ENCODE data around the gene TARS1.

TARS1 gene

DNA sequence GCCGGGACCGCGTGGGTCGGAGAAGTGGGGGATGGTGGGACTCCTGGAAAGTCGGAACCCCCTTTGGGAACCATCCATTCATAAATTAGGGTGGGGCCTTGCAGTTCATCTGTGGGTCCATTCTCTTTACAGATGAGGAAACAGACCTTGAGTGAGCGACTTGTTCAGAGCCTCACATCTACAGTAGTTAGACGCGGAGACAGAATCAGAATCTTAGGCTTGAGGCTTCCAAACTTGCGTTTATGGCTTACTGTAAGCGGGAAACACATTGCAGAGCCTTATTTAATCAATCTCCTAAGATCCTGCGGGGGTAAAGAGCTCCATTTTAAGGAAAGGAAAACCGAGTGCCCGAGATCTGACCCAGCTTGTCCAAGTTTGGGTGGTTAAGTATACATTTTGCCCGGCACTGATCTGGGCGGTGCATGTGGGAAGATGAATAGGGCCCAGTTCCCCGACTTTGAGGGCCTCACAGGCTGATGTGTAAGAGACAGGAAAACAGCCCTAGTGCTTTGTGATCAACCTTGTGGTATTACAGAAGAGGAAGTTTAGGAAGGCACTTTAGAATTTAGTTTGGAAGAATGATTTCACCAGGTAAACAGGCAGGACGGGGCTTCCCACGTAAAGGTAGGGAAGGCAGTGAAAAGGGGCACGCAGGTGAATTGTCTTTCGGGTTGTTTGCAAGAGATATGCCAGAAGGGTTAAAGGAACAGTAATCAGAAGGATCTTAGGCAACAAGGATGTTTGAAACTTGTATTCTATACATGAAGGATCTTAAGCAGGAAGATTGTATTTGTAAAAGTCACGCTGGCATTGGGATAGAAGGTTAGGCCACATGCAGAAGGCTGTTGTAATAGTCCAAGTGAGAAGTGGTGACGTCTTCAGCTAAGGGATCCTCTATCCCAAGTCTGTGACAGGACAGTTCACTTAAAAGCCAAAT lies 744 bp downstream of the TARS1 start:
- DNase-seq, result peak; percentile 88

DNA sequence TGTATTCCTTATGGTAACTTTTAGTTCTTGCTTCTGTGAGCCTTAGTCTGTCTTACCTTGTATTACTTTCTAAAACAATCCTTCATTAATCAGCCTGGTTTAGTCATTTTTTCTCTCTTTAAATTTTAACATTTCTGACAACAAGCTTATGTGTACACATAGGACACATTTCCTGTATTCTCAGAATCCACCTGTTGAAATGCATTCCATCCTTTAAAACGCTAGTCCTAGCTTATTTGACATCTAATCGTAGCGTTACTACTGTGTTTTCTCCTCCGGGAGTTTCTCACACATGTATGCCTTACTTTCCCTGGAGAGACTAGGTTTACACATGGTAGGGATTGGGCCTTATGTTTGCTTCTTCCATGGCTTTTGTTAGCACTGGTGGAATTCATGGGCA lies 3.8 kb downstream of the TARS1 start:
- DNase-seq, result no peak

DNA sequence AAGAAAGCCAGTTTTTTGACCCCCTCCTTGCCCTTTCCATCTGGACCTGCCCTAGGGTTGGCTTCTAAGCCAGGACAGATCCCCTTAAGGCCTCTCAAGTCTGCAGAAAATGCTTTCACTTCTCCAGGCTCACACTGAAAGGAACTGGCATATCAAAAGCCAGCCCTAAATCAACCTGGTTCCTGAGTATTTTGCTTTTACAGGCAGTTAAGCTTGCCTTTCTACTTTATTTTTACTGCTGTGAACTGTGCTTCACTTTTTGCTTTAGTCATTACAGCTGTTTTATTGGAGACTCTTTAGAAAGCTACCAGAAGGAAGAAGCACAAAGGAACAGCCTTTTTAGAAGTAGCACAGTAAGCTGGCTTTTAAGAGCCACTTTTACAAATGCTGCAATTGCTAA lies 5.0 kb downstream of the TARS1 start:
- DNase-seq, result no peak

DNA sequence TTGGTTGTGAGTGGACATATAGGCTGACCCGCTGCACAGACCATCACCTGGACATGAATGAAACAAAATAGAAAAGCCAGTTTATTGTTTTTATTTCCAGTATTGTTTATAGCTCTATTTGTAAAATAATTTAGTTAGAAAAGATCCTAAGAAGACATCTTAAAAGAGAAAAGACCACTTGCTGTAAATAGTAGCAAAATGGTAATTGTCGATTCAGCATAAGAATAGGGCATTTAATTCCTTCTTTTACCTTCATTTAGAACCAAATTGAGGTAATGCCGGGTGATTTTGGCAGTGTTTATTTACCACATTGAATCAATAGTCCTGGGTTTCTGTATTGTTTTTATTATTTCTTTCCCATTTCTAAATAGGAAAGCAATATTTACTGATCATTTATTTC lies 7.4 kb downstream of the TARS1 start:
- DNase-seq, result no peak

DNA sequence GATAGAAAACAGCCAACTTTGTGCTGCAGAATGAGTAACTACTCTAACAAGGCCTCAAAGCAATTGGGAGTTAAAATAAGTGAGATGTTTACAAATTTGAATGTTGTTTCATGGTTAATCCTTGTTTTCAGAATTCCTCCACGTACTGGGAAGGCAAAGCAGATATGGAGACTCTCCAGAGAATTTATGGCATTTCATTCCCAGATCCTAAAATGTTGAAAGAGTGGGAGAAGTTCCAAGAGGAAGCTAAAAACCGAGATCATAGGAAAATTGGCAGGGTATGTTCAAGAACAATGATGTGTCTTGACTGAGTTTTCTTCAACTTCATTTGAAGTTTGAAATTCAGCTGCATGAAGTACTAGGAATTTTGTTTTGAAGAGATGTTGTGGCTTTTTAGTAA lies 16.4 kb downstream of the TARS1 start:
- no peak for DNase-seq

DNA sequence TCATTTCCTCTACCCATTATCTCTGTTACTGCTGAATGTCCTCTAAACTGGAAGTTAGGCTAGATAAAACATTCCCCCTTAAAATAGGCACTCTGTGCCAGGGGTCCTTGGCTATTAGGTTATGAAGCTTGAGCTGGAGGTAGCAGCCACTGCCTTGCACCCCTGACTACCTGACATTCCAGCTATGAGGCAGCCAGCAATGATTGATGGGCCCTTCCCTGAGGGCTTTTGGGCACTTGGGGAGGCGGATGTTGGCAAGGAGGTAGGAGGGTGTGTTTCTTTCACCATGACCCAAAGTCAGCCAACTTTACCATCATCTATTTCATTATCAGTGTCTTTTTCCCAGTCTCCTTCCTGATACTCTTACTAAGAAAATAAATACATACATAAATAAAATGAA lies 17.1 kb downstream of the TARS1 start:
- no peak for DNase-seq

DNA sequence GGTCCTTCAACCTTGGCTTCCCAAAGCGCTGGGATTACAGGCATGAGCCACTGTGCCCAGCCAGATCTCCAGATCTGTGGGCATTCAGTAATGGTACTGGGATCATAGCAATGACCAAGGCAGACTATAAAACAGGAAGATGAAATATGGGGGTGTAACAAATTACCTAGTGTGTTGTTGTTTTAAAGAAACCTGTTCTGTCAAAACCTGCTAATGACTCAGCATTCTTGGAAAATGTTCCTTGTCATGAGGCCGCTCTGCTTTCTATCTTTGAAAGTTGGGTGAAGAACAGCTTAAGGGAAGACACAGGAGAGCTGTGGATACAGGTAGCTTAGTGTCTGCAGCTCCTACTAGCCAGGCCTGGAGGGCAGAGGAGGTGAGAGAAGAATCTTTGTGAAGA lies 19.4 kb downstream of the TARS1 start:
- DNase-seq, result no peak

DNA sequence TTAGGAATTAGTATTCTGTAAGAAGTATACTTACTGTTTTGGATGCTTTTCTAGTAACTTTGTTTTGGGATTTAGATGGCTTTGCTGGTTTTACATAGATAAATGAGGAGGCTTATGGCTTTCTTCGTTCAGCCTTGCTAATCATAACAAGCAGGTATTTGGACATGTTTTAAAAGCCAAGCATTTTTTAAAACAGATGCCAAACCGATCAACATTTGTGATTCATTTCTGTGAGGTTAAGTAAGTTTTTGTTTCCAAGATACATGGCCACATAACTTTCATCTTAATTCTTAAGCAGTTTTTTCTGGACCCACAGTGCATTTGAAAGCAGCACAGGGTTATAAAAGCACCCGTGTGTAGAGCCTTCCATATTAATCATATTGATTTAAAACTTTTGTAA lies 21.7 kb downstream of the TARS1 start:
- no peak for DNase-seq

DNA sequence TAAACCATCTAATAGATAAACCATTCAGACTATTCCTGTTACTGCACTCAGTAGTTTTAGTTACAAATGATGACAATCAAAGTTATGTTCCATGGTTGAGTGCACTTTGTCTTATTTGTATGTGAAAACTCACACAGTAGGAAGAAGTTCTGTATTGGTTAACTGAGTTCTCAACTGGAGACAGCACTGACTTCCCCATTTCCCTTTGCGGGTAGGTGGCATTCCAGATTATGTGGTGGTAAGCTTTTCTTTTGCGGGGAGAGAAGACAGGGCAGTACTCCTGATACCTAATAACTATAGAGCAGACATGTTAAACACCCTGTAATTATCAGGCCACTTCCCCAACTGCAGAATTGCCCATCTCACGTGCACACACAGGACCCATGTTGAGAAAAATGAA lies 24.4 kb downstream of the TARS1 start:
- no peak for DNase-seq

DNA sequence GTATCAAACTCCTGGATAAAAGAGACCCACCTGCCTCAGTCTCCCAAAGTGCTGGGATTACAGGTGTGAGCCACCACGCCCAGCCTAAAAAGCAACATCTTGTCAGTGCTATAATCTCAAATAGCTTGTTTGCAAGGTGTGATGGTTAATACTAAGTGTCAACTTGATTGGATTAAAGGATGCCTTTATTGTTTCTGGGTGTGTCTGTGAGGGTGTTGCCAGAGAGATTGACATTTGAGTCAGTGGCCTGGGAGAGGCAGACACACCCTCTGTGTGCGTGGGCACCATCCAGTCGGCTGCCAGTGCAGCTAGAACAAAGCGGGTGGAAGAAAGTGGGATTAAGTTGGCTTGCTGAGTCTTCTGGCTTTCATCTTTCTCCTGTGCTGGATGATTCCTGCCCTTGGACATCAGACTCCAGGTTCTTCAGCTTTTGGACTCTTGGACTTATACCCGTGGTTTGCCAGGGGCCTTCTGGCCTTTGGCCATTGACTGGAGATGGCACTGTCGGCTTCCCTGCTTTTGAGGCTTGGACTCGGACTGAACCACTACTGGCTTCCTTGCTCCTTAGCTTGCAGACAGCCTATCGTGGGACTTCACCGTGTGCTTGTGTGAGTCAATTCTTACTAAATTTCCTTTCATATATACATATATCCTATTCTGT lies 28.1 kb downstream of the TARS1 start:
- peak; percentile 27 for DNase-seq

DNA sequence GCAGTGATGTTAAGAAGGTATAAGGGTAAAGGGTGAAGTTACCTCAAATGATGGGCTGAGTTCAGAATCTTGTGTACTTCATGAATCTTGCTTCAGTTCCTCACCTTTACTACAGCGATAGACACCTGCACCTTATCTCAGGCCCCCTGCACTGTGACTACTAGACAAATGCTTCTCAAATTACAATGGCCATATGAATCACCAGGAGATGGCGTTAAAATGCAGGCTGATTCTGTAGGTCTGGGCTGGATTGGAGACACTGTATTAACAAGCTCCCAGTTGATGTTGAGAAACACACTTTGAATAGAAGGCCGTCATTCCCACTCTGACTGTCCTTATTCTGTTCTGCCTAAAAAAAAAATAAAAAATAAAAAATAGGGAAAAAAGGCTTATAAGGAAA lies 29.8 kb downstream of the TARS1 start:
- DNase-seq, result peak; percentile 48

DNA sequence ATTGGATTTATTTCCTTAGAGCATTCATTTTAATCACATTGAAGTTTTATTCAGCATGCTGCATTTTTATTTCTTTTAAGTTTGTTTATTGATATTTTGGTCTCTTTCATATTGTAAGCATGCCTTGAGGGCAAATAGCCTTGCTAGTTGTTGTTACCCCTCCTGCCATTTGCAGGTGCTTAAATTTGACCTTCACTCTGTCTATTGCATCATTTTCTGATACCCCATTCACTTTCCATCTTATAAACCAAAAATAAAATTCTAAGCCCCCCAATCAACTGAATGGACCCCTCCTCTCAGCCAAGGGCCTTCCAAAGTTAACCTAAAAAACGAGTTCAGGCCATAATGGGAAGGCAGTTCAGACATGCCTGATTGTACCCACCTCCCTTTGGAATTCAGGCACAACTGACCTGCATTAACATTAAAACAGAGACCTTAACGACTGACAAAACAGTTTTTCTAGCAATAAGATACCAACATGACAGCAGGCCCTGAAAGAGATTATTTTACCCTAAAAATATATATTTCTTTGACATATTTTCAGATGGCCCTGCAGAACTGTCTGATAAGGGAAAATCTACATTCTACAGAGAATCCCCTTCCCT lies 32.1 kb downstream of the TARS1 start:
- DNase-seq, result no peak

DNA sequence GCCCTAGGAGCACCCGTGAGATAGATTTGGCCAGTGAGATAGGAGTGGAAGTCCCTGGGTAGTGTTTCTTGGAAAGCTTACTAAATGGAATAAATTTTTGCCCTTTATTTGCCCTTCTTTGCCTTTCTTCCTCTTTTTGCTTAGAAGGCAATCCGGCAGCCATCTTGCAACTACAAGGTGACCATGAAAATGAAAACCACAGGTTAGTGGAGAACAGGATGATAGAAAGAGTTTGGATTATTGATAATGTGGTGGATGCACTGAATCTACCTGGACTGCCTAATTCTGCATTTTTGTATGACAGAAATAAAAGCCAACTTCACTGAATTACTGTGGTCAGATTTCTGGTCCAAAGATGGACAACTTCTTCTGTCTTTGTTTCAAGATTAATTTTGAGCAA lies 33.2 kb downstream of the TARS1 start:
- no peak for DNase-seq

DNA sequence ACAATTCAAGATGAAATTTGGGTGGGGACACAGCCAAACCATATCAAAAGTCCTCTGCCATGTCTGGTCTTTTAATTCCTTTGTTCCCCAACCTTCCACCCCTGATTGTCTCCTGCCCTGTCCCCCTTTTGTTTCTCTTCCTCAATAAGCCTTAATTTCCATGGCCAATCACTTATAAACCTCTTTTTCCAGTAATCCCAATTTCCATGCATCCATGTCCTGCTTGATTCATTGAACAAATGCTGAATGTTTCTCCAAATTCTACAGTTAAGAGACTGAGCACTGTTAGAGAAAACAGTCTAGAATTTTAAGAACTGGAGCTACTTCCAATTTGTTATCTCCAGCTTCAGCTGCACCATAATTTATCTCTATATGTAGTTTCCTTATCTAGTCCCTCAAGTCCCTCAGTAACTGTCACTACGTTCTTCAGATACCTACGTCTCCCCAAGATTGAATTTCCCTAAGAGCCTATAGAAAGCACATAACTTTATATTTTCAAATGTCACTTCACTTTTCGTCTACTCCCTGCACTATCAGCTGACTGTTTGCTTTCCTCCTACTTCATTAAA lies 34.2 kb downstream of the TARS1 start:
- DNase-seq, result peak; percentile 63

DNA sequence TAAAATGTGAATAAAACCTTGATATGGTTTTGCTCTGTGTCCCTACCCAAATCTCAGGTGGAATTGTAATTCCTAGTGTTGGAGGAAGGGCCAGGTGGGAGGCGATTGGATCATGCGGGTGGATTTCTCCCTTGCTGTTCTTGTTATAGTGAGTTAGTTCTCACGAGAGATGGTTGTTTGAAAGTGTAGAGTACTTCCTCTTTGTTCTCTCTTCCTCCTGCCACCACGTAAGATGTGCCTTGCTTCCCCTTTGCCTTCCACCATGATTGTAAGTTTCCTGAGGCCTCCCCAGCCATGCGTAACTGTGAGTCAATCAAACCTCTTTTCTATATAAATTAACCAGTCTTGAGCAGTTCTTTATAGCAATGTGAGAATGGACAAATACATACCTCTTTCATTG lies 34.9 kb downstream of the TARS1 start:
- DNase-seq, result no peak

DNA sequence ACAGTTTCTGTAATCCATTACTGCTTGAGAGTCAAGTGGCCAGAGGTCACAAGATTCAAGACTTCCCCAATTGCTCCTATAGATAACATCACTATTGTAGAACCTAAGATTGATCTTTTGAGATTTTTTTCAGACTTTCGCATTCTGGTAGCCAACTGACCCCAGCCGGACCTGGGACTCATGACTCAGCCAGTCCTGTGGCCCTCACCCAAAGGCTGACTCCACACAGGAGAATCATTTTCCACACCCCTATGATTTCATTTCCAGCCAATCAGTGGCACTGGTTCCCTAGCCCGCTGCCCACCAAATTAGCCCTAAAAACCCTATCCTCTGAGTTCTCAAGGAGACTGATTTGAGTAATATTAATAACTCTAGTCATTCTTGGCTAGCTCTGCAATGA lies 36.2 kb downstream of the TARS1 start:
- DNase-seq, result no peak

DNA sequence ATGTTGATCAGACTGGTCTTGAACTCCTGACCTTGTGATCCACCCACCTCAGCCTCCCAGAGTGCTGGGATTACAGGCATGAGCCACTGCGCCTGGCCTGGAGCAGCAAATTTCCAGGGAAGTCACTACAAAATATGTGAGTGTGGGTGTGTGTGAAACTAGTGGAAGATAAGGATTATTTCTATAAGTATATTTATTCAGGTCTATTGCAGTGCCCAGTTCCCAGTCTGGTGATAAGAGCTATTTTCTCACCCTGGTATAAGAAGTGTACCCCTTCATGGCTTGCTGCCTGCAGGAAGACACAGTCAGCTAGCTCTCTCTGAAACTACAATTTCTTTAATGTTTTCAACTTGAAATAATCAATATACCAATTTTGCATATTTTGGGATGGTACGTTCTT lies 37.1 kb downstream of the TARS1 start:
- no peak for DNase-seq

DNA sequence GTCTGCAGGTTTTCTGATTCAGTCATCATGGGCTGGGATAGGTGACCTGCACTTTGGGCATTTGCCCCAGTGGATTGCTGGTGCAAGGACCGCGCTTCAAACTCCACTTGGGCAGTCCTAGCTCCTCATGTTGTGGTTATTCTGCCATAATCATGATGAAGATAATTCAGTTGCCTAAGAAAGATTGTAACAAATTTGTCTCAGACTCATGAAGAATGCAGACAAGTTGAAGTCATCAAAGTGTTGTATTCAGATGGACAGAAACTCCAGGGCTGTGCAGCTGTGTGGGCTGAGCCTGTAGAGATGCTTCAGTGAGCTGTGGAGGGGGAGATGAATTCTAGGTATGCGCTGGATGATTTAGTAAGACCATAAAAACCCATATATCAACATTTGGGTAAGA lies 38.5 kb downstream of the TARS1 start:
- DNase-seq, result no peak

DNA sequence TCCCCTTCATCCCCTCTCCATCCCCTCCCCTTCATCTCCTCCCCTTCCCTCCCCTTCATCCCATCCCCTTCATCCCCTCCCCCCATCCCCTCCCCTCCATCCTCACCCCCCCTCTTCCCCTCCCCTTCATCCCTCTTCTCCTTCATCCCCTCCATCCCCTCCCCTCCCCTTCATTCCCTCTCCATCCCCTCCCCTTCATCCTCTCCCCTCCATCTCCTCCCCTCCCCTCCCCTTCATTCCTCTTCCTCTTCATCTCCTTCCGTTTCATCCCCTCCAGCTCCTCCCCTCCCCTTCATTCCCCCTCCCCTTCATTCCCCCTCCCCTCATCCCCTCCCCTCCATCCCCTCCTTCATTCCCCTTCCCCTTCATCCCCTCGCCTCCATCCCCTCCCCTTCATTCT lies 40.1 kb downstream of the TARS1 start:
- no peak for DNase-seq

DNA sequence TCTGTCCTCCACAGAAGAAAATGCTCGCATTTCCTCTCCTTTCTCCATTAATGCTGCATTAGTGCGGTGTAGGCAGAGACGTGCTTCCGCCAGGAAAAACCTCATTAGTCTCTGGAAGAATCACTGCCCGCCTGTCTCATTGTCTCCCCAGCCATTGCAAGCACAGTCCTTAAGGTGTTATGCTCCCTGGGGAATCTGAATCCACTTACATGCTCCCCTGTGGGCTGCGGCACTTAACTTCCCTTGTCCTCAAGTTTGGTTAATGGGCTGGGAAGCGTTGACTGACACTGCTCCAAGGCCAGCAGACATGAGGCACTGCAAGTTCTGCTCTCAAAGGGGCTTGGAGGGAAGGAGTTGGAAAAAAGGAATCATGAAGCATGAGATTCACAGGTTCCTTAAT lies 41.6 kb downstream of the TARS1 start:
- DNase-seq, result no peak

DNA sequence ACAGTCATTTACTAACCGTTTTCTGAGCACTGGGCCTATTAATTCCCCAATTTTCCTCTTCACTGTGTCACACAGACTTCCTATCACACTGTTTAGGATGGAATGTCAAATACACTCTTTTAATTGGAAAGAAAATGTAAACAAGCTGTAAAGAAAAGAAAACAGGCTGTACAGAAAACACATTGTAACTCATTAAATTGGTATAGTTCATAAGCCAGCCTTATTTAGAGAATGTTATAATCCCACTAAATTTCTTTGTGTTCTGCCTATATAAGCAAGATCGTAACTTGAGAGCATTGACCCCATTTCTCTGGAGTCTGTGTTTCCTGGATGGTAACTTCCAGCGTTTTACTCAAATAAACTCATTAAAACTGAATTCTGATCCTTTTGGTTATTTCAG lies 46.5 kb downstream of the TARS1 start:
- DNase-seq, result no peak

DNA sequence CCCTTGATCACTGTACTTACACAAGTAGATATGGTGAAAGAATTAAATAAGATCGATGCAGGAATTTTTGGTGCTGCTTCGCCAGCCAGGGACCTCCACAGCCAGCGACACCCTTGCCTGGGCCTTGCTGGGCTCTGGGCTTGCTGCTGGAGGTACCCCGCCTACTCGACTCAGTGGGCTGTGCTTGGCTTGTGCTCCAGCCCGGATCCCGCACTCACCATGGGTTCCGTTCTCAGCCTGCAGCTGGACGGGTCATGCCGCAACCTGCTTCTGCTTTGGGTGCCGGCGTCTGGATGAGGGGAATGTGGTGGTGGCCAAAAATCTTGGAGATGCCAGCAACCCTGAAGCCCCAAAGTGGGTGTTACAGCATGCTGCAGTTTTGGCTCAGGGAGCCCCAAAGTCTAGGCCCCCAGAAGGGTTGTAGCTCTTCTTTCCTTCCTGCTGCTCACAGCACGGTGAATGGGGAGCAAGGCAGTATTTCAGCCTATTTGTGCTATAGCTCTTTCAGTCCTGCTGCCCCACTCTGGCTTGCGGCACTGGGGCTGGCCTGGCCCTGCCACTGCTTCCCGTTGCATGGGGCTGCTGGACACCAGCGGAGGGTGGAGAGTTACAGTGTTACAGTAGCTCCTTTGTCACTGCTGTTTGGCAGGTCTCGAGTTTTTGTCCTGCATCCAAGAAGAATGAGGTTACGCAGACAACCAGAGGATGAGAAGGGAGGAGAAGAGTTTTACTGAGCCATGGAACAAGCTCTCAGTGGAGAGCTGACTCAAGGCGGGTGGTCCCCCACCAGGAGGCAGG lies 48.0 kb downstream of the TARS1 start:
- DNase-seq, result no peak

DNA sequence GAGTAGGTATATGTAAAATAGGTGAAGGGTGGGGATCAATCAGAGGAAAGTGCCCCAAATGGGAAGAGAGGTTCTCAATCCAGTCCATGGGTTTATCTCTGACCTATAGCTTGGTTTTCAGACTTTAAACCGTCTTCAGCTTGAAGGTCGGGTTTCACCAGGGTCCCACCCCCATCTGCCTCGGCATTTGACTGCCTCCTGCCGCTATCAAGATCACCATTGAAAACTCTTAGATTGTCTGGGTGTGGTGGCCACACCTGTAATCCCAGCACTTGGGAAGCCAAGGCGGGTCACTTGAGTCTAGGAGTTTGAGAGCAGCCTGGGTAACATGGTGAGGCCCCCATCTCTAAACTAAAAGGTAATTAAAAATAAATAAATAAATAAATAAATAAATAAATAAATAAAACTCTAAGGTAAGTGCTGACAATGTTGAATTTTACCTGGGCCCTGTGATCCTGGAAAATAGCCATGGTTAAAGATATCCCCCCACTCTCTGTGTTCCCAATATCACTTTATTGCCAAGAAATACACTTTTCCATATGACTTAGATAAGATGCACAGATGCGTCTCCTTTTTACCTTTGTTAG lies 48.8 kb downstream of the TARS1 start:
- DNase-seq, result no peak
